DOHH2 (cell line): ENCODE data around the gene PRR15L.
"Not testable (repeated sequence)": the region's sequence is repeated elsewhere in the genome, so short reads cannot be mapped to it uniquely, and the experiment has no call there.

Source experiments
- H3F3A ChIP-seq: fragments of 200-600 bp; sonication (generic), shearing (Covaris generic); 2 replicates; pipeline ENCODE4 v1.6.0; 2016; ENCODE audit warnings: antibody characterized with exemption, mild to moderate bottlenecking; ENCODE audit not compliant: control insufficient read depth, insufficient read depth
- H3K27ac ChIP-seq: fragments of 200-600 bp; sonication (generic); 2 replicates; pipeline ENCODE4 v1.5.1; 2014; ENCODE audit warnings: low read depth, mild to moderate bottlenecking, low read length, moderate library complexity
- H3K27me3 ChIP-seq: fragments of 200-600 bp; sonication (generic); 2 replicates; pipeline ENCODE4 v1.6.1; 2014; ENCODE audit warnings: mild to moderate bottlenecking, low read length, mixed read lengths; ENCODE audit not compliant: control insufficient read depth
- H3K36me3 ChIP-seq: fragments of 200-600 bp; sonication (generic); 2 replicates; pipeline ENCODE4 v1.6.1; 2014; ENCODE audit warnings: mild to moderate bottlenecking, low read length, moderate library complexity, mixed read lengths; ENCODE audit not compliant: control insufficient read depth
- H3K4me1 ChIP-seq: fragments of 200-600 bp; sonication (generic); 2 replicates; pipeline ENCODE4 v1.6.1; 2014; ENCODE audit warnings: mild to moderate bottlenecking, low read length, mixed read lengths; ENCODE audit not compliant: control insufficient read depth
- H3K4me2 ChIP-seq: fragments of 200-600 bp; sonication (generic); 2 replicates; pipeline ENCODE4 v1.6.0; 2014; ENCODE audit warnings: mild to moderate bottlenecking, low read length, moderate library complexity
- H3K4me3 ChIP-seq: fragments of 200-600 bp; sonication (generic); 2 replicates; pipeline ENCODE4 v1.5.1; 2014; ENCODE audit warnings: mild to moderate bottlenecking, low read length, mixed read lengths
- H3K79me2 ChIP-seq: fragments of 200-600 bp; sonication (generic); 2 replicates; pipeline ENCODE4 v1.6.1; 2014; ENCODE audit warnings: mild to moderate bottlenecking, low read length, mixed read lengths; ENCODE audit not compliant: control insufficient read depth
- H3K9me2 ChIP-seq: fragments of 200-600 bp; sonication (generic); replicated peaks from 2 replicates; pipeline ENCODE4 v1.6.1; 2014; ENCODE audit warnings: mild to moderate bottlenecking, low read length, mixed read lengths; ENCODE audit not compliant: control insufficient read depth
- H3K9me3 ChIP-seq: fragments of 200-600 bp; sonication (generic); 2 replicates; pipeline ENCODE4 v1.6.1; 2014; ENCODE audit warnings: antibody characterized with exemption, low read length, mixed read lengths; ENCODE audit not compliant: control insufficient read depth, insufficient read depth
- H4K20me1 ChIP-seq: fragments of 200-600 bp; sonication (generic); 2 replicates; pipeline ENCODE4 v1.6.0; 2014; ENCODE audit warnings: low read depth, mild to moderate bottlenecking, antibody characterized with exemption, low read length, moderate library complexity; ENCODE audit not compliant: control insufficient read depth, insufficient read depth
- EZH2phosphoT487 ChIP-seq: fragments of 200-600 bp; sonication (generic); IDR thresholded peaks from 2 replicates; pipeline ENCODE4 v1.6.1; 2017; ENCODE audit warnings: borderline replicate concordance, mild to moderate bottlenecking, antibody characterized with exemption, low read length, moderate library complexity, mixed read lengths
- TF ChIP-seq, protein P1 (sequence below): fragments of 200-600 bp; sonication (generic); IDR thresholded peaks from one replicate; pipeline ENCODE4 v1.5.1; 2014; ENCODE audit warnings: antibody characterized with exemption, mild to moderate bottlenecking, low read depth, low read length; ENCODE audit not compliant: poor library complexity, severe bottlenecking

Gene PRR15L

DNA sequence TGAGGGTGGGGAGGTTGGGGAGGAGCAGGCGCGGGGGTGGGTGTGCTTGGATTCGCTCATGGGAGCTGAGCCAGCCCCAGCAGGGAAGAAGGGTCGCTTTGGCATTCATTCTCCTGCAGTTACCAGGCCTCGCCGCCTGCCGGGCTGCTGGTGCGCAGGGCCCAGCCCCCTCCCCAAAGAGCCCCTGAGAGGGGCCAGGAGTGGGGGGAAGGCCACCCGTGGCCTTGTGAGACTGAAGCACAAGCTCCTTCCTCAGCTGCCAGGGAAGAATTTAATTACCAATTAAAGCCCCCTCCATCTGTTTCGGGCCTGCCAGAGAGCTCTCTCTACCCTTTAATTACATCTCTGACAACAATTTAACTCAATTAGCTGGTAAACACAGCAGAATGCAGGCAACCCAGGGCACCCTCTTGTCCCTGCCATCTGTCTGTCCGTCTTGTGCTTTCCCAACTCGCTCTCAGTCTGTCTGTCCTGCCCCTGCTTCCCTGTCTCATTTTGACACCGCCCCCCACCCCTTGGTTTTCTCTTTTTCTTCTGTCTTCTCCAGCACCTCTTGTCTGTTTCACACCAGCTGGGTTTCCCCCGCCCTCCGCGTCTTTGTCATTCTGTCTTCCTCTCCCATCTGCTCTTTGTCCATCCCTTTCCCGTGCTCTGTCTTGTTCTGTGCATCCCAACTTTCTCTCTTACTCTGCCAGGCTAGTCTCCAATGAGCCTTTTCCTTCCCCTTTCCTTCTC, 45.9 kb upstream of the PRR15L start:
- Histone ChIP-seq H3K9me3 (no peaks in the 10 kb centered on the region), H3K36me3 (no peaks in the 10 kb centered on the region), H3K4me1 (peaks cover 15% of the 10 kb centered on the region), H3K27ac (no peak overlapping the region), H3K4me3 (no peak overlapping the region), H3K4me2 (no peak overlapping the region), H4K20me1 (no peaks in the 10 kb centered on the region), H3K79me2 (no peaks in the 10 kb centered on the region), H3K27me3 (peaks cover 42% of the 10 kb centered on the region), H3K9me2 (no peaks in the 10 kb centered on the region), H3F3A (no peaks in the 10 kb centered on the region)
- TF ChIP-seq EZH2phosphoT487 = no peak
- TF ChIP-seq, protein P1, sequence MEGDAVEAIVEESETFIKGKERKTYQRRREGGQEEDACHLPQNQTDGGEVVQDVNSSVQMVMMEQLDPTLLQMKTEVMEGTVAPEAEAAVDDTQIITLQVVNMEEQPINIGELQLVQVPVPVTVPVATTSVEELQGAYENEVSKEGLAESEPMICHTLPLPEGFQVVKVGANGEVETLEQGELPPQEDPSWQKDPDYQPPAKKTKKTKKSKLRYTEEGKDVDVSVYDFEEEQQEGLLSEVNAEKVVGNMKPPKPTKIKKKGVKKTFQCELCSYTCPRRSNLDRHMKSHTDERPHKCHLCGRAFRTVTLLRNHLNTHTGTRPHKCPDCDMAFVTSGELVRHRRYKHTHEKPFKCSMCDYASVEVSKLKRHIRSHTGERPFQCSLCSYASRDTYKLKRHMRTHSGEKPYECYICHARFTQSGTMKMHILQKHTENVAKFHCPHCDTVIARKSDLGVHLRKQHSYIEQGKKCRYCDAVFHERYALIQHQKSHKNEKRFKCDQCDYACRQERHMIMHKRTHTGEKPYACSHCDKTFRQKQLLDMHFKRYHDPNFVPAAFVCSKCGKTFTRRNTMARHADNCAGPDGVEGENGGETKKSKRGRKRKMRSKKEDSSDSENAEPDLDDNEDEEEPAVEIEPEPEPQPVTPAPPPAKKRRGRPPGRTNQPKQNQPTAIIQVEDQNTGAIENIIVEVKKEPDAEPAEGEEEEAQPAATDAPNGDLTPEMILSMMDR = no peak

DNA sequence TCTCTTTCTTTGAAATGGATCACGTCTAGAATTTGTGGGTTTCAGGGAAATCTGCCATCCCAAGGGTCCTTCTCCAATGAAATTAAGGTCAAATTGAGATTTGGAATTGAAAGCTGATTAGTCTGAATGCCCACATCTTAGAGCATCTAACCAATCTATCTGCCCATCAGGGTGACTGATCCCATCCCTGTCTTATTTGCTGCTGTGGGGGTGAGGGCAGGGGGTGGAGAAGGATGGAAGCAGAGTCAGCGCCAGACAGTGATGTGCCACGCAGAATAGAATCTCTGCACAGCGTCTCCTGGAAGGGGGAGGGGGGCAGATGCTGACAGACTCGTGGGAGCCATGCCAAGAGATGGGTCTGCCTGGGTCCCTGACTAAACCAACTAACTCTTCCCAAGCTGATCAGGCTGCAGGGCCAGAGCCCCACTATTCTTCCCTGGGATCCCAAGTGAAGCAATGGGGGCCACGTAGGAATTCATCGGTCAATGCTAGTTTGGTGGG, 45.3 kb upstream of the PRR15L start:
- no peaks in the 10 kb centered on the region for H3F3A ChIP-seq
- no peaks in the 10 kb centered on the region for H3K9me3 ChIP-seq
- H3K9me2 ChIP-seq = no peaks in the 10 kb centered on the region
- H4K20me1 ChIP-seq = no peaks in the 10 kb centered on the region
- peaks cover 15% of the 10 kb centered on the region for H3K4me1 ChIP-seq
- peak overlapping the region; percentile 20; the same call in 1 of the 2 replicates for H3K4me2 ChIP-seq
- H3K4me3 ChIP-seq = no peak overlapping the region
- H3K79me2 ChIP-seq = no peaks in the 10 kb centered on the region
- H3K36me3 ChIP-seq = no peaks in the 10 kb centered on the region
- TF ChIP-seq EZH2phosphoT487 = no peak
- TF ChIP-seq, protein P1 = no peak
- H3K27ac ChIP-seq = no peak overlapping the region
- H3K27me3 ChIP-seq = peaks cover 39% of the 10 kb centered on the region

DNA sequence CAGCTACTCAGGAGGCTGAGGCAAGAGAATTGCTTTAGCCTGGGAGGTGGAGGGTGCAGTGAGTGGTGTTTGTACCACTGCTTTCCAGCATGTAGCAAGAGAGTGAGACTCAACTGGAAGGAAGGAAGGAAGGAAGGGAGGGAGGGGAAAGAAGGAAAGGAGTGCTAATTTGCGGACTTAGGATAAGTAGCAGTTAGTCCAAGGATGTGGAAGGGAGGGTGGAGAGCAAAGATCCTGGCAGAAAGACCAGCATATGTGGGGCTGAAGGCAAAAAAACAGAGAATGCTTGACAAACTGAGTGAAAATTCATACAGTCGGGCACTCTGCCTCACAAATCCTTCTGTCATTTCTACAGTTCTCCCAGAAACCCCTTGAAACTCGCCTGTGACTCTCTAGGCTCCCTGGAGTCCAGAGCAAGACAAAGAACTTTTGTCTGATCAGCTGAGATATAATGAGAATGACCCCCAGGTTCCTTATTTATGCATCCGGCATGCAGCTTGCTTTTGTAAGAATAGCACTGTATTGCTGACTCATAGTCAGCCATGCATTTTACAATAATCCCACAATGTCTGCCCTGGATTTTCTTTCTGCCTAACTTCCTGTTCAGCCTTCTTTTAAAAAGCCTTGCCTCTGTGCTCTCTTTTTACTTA, 44.7 kb upstream of the PRR15L start:
- no peaks in the 10 kb centered on the region for H3F3A ChIP-seq
- H4K20me1 ChIP-seq = no peaks in the 10 kb centered on the region
- H3K79me2 ChIP-seq = no peaks in the 10 kb centered on the region
- peaks cover 15% of the 10 kb centered on the region for H3K4me1 ChIP-seq
- peak overlapping the region; percentile 20; the same call in 1 of the 2 replicates for H3K4me2 ChIP-seq
- TF ChIP-seq EZH2phosphoT487 = no peak
- TF ChIP-seq, protein P1 = no peak
- peaks cover 40% of the 10 kb centered on the region for H3K27me3 ChIP-seq
- H3K27ac ChIP-seq = no peak overlapping the region
- H3K4me3 ChIP-seq = no peak overlapping the region
- H3K36me3 ChIP-seq = no peaks in the 10 kb centered on the region
- no peaks in the 10 kb centered on the region for H3K9me2 ChIP-seq
- no peaks in the 10 kb centered on the region for H3K9me3 ChIP-seq

DNA sequence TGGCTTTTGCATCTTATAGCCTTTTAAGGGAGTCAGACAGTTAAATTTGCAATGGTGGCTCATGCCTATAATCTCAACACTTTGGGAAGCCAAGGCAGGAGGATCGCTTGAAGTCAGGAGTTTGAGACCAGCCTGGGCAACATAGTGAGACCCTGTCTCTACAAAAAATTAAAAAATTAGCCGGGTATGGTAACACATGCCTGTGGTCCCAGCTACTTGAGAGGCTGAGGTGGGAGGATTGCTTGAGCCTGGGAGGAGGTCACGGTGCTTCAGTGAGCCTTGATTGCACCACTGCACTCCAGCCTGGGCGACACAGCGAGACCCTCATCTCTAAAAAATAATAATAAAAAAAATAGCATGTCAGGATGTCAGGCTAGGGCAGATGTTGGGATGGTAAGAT, 44.0 kb upstream of the PRR15L start:
- not testable (repeated sequence) for H3K4me2 ChIP-seq, H3K9me3 ChIP-seq, H4K20me1 ChIP-seq, H3K79me2 ChIP-seq, H3F3A ChIP-seq, H3K4me3 ChIP-seq, H3K36me3 ChIP-seq, H3K27ac ChIP-seq, H3K9me2 ChIP-seq
- Histone ChIP-seq H3K27me3 (peaks cover 37% of the 10 kb centered on the region), H3K4me1 (peaks cover 15% of the 10 kb centered on the region)
